Thyroid gland (tissue), 4 donors: ENCODE data around the gene EFCAB6.

Experiments
- CTCF ChIP-seq, 6 experiments: fragments of 200-600 bp in 3 of 6; fragments of 450-650 bp in 3 of 6; sonication (generic) in 3 of 6; IDR thresholded peaks; one replicate each; pipeline ENCODE4 v1.5.1; 2016 to 2019; ENCODE audit warnings: antibody characterized with exemption in 6 of 6, mild to moderate bottlenecking in 2 of 6, inconsistent platforms in 1 of 6, moderate library complexity in 1 of 6
- POLR2A ChIP-seq, 2 donors: fragments of 450-650 bp; IDR thresholded peaks; one replicate each; pipeline ENCODE4 v1.6.1; 2017; ENCODE audit warnings: antibody characterized with exemption in 2 of 2, mild to moderate bottlenecking in 2 of 2, moderate library complexity in 1 of 2

GRCh38 chr22:43774318-43774915 is 37.7 kb downstream of the EFCAB6 start:
- TF ChIP-seq CTCF (IDR thresholded peaks at IDR 0.05) (no peak), POLR2A (IDR thresholded peaks at IDR 0.05) (no peak)
